Neural progenitor cell (in vitro differentiated cells): ENCODE data around the gene ARMH4. TPM values are rescaled to one million over a fixed set of nuclear protein-coding genes. Genes with fewer than 3 reads are reported as not detected.

ENCODE experiments used
- DNase-seq: peaks from one replicate; pipeline ENCODE4 v3.0.0-alpha.2; 2016; ENCODE audit warnings: low spot score
- H2AFZ ChIP-seq: fragments of 200-600 bp; sonication (generic); replicated peaks from 2 replicates; pipeline ENCODE4 v1.6.1; 2016; ENCODE audit warnings: antibody characterized with exemption
- H3F3A ChIP-seq: fragments of 200-600 bp; sonication (generic); 2 replicates; pipeline ENCODE4 v1.6.1; 2016; ENCODE audit warnings: antibody characterized with exemption, low read depth
- H3K27ac ChIP-seq: fragments of 200-600 bp; sonication (generic); 2 replicates; pipeline ENCODE4 v1.5.1; 2016; ENCODE audit warnings: mild to moderate bottlenecking
- H3K27me3 ChIP-seq: fragments of 200-600 bp; sonication (generic); 2 replicates; pipeline ENCODE4 v1.6.1; 2016; ENCODE audit warnings: mild to moderate bottlenecking, moderate library complexity
- H3K36me3 ChIP-seq: fragments of 200-600 bp; sonication (generic); 2 replicates; pipeline ENCODE4 v1.5.1; 2016
- H3K4me1 ChIP-seq: fragments of 200-600 bp; sonication (generic); 2 replicates; pipeline ENCODE4 v1.6.1; 2016; ENCODE audit warnings: mixed run types
- H3K4me2 ChIP-seq: fragments of 200-600 bp; sonication (generic); 2 replicates; pipeline ENCODE4 v1.6.1; 2016
- H3K4me3 ChIP-seq: fragments of 200-600 bp; sonication (generic); 2 replicates; pipeline ENCODE4 v1.5.1; 2016
- H3K79me2 ChIP-seq: fragments of 200-600 bp; sonication (generic); 2 replicates; pipeline ENCODE4 v1.6.1; 2016; ENCODE audit warnings: low read depth
- H3K9ac ChIP-seq: fragments of 200-600 bp; sonication (generic); 2 replicates; pipeline ENCODE4 v1.6.1; 2016
- H3K9me3 ChIP-seq: fragments of 200-600 bp; sonication (generic); 2 replicates; pipeline ENCODE4 v1.5.1; 2016; ENCODE audit warnings: low read depth
- H4K20me1 ChIP-seq: fragments of 200-600 bp; sonication (generic); 2 replicates; pipeline ENCODE4 v1.6.1; 2016; ENCODE audit warnings: low read depth
- H3K27ac Mint-ChIP-seq: 3 replicates; pipeline ENCODE4 v1.8.0; 2021; ENCODE audit warnings: mixed read lengths
- H3K27me3 Mint-ChIP-seq: 2 replicates; pipeline ENCODE4 v1.8.0; 2022; ENCODE audit warnings: low read depth, mild to moderate bottlenecking, inconsistent platforms, moderate library complexity, mixed read lengths; ENCODE audit not compliant: insufficient read depth
- H3K36me3 Mint-ChIP-seq: 3 replicates; pipeline ENCODE4 v1.8.0; 2021; ENCODE audit warnings: mixed read lengths
- H3K4me1 Mint-ChIP-seq: 3 replicates; pipeline ENCODE4 v1.8.0; 2021; ENCODE audit warnings: mixed read lengths
- H3K4me3 Mint-ChIP-seq: 3 replicates; pipeline ENCODE4 v1.8.0; 2021; ENCODE audit warnings: mild to moderate bottlenecking, moderate library complexity, mixed read lengths
- H3K9me3 Mint-ChIP-seq: 3 replicates; pipeline ENCODE4 v1.8.0; 2020; ENCODE audit warnings: mixed read lengths
- EZH2 ChIP-seq: fragments of 200-600 bp; sonication (generic); IDR thresholded peaks from 2 replicates; pipeline ENCODE4 v1.6.1; 2017; ENCODE audit warnings: antibody characterized with exemption, mild to moderate bottlenecking, moderate library complexity
- EZH2phosphoT487 ChIP-seq: fragments of 200-600 bp; sonication (generic); IDR thresholded peaks from 2 replicates; pipeline ENCODE4 v1.6.1; 2017; ENCODE audit warnings: antibody characterized with exemption
- total RNA-seq: library from RNA; depleted of rRNA; stranded (reverse); fragments of >200 nt; gene quantifications from 2 replicates; pipeline ENCODE4 v1.2.3, GENCODE V29; 2015; ENCODE audit warnings: low replicate concordance
- TF ChIP-seq, protein P1 (sequence below): fragments of 200-600 bp; sonication (generic); IDR thresholded peaks from 2 replicates; pipeline ENCODE4 v1.5.1; 2017; ENCODE audit warnings: antibody characterized with exemption, mild to moderate bottlenecking

The ARMH4 gene
- total RNA-seq, 1 donor from 2014 or later, result 29.0 TPM

GRCh38 chr14:58141893-58142292, 10.1 kb downstream of the ARMH4 start:
- Mint-ChIP-seq H3K27ac (no peak overlapping the region), H3K27me3 (peaks cover 2% of the 10 kb centered on the region), H3K4me3 (no peak overlapping the region), H3K9me3 (no peaks in the 10 kb centered on the region), H3K4me1 (no peaks in the 10 kb centered on the region), H3K36me3 (no peaks in the 10 kb centered on the region)
- DNase-seq, result no peak
- H4K20me1 ChIP-seq, result no peaks in the 10 kb centered on the region
- TF ChIP-seq EZH2phosphoT487, result no peak
- TF ChIP-seq, protein P1, sequence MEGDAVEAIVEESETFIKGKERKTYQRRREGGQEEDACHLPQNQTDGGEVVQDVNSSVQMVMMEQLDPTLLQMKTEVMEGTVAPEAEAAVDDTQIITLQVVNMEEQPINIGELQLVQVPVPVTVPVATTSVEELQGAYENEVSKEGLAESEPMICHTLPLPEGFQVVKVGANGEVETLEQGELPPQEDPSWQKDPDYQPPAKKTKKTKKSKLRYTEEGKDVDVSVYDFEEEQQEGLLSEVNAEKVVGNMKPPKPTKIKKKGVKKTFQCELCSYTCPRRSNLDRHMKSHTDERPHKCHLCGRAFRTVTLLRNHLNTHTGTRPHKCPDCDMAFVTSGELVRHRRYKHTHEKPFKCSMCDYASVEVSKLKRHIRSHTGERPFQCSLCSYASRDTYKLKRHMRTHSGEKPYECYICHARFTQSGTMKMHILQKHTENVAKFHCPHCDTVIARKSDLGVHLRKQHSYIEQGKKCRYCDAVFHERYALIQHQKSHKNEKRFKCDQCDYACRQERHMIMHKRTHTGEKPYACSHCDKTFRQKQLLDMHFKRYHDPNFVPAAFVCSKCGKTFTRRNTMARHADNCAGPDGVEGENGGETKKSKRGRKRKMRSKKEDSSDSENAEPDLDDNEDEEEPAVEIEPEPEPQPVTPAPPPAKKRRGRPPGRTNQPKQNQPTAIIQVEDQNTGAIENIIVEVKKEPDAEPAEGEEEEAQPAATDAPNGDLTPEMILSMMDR, result no peak
- TF ChIP-seq EZH2, result no peak
- H3K9ac ChIP-seq, result no peak overlapping the region
- no peak overlapping the region for H3K4me3 ChIP-seq
- no peak overlapping the region for H3K4me2 ChIP-seq
- H3K36me3 ChIP-seq, result no peaks in the 10 kb centered on the region
- no peaks in the 10 kb centered on the region for H3K9me3 ChIP-seq
- no peaks in the 10 kb centered on the region for H3F3A ChIP-seq
- H3K27me3 ChIP-seq, result no peaks in the 10 kb centered on the region
- H3K79me2 ChIP-seq, result peaks cover 34% of the 10 kb centered on the region
- no peaks in the 10 kb centered on the region for H3K4me1 ChIP-seq
- no peak overlapping the region for H2AFZ ChIP-seq
- no peak overlapping the region for H3K27ac ChIP-seq

GRCh38 chr14:58138714-58139482, 13.1 kb downstream of the ARMH4 start:
- Histone ChIP-seq H2AFZ (no peak overlapping the region), H3K27me3 (no peaks in the 10 kb centered on the region), H4K20me1 (no peaks in the 10 kb centered on the region), H3K4me3 (no peak overlapping the region), H3F3A (no peaks in the 10 kb centered on the region), H3K4me1 (no peaks in the 10 kb centered on the region), H3K9me3 (no peaks in the 10 kb centered on the region), H3K79me2 (peaks cover 15% of the 10 kb centered on the region), H3K9ac (no peak overlapping the region), H3K27ac (no peak overlapping the region), H3K36me3 (no peaks in the 10 kb centered on the region), H3K4me2 (no peak overlapping the region)
- no peaks in the 10 kb centered on the region for H3K4me1 Mint-ChIP-seq
- peaks cover 2% of the 10 kb centered on the region for H3K27me3 Mint-ChIP-seq
- no peaks in the 10 kb centered on the region for H3K36me3 Mint-ChIP-seq
- no peak overlapping the region for H3K27ac Mint-ChIP-seq
- no peaks in the 10 kb centered on the region for H3K9me3 Mint-ChIP-seq
- TF ChIP-seq, protein P1, result no peak
- TF ChIP-seq EZH2phosphoT487 (no peak), EZH2 (no peak)
- no peak overlapping the region for H3K4me3 Mint-ChIP-seq
- no peak for DNase-seq

GRCh38 chr14:58138031-58138713, 13.8 kb downstream of the ARMH4 start:
- H3K9me3 Mint-ChIP-seq, result no peaks in the 10 kb centered on the region

More at GRCh38 chr14:58138031-58138713, 13.8 kb downstream of the ARMH4 start:
- TF ChIP-seq EZH2 (no peak), EZH2phosphoT487 (no peak)
- TF ChIP-seq, protein P1, result no peak
- H3K27ac ChIP-seq, result no peak overlapping the region
- Mint-ChIP-seq H3K4me1 (no peaks in the 10 kb centered on the region), H3K4me3 (no peak overlapping the region), H3K36me3 (no peaks in the 10 kb centered on the region), H3K27me3 (no peaks in the 10 kb centered on the region), H3K27ac (no peak overlapping the region)
- no peaks in the 10 kb centered on the region for H3F3A ChIP-seq
- H4K20me1 ChIP-seq, result no peaks in the 10 kb centered on the region
- DNase-seq, result no peak
- peaks cover 11% of the 10 kb centered on the region for H3K79me2 ChIP-seq
- H3K9ac ChIP-seq, result no peak overlapping the region
- no peak overlapping the region for H2AFZ ChIP-seq
- no peak overlapping the region for H3K4me2 ChIP-seq
- H3K4me1 ChIP-seq, result no peaks in the 10 kb centered on the region
- no peaks in the 10 kb centered on the region for H3K9me3 ChIP-seq
- no peak overlapping the region for H3K4me3 ChIP-seq
- H3K36me3 ChIP-seq, result no peaks in the 10 kb centered on the region
- no peaks in the 10 kb centered on the region for H3K27me3 ChIP-seq
